ENCODE results near the gene SBK3.
A peak's percentile ranks its signal among the peaks of the same experiment; 100 is the strongest.
"Not testable (repeated sequence)": the region's sequence is repeated elsewhere in the genome, so short reads cannot be mapped to it uniquely, and the experiment has no call there.

Gene SBK3

DNA sequence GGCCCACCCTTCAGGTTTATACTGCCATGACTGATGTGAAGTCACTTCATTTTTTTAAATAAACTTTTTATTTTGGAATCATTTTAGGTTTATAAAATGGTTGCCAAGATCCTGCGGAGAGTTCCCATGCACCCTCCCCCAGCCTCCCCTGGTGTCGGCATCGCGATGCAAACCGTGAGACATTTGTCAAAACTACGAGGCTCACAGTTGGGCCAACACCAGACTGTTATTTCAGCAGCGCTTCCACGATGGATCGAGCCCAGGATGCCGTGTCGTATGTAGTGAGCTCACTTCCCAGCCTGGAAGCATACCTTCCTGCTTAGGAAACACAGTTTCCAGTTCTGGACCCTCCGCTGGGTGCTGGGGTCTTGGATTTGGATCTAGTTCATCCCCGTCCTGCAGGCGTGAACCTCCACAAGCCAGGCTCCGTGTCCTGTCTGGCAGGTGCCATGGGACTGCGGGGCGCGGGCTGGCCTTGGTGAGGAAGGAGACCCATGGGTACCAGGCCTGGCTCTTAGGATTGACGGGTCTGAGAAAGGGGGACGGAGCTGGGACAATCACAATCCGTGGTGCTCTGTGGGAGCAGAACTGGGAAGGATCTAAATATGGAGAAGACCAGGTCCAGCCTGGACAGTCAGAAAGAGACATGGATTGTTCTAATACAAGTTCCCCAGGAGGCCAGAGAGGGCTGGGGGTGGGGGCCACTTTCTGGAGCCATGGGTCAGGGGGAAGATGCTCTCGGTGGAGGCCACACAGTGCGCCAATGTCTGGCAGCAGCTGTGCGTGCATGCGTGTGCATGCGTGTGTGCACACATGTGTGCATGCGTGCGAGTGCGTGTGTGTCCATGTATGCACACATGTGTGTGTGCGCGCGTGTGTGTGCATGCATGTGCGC is 6.0 kb downstream of the SBK3 start:
- no peak for DNase-seq (ENCODE audit: low spot score)

DNA sequence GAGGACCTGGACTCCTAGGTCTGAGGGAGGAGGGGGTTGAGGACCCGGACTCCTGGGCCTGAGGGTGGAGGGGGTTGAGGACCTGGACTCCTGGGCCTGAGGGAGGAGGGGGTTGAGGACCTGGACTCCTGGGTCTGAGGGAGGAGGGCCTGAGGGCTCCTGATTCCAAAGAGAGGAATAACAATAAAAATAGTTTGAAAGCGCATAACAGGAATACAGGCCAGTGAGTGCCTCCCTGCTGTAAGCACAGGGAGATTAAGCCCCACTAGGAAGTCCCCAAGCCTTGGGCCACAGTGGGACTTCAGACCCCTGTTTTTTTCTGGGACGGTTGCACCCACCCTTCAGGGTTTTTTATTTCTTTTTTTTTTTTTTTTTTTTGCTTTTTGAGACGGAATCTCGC is 7.2 kb downstream of the SBK3 start:
- no peak for DNase-seq (ENCODE audit: low spot score)

GRCh38 chr19:55537741-55538111 is 7.6 kb downstream of the SBK3 start:
- no peak for DNase-seq (ENCODE audit: low spot score)

- DNase-seq (ENCODE audit: low spot score): peak; percentile 65
Observed at GRCh38 chr19:55536951-55537740, 8.2 kb downstream of the SBK3 start, which contains the start of gene SBK2. TSS of gene SBK2 (minus strand) at chr19:55537133. CDS start at chr19:55536294, 839 bp downstream.

DNA sequence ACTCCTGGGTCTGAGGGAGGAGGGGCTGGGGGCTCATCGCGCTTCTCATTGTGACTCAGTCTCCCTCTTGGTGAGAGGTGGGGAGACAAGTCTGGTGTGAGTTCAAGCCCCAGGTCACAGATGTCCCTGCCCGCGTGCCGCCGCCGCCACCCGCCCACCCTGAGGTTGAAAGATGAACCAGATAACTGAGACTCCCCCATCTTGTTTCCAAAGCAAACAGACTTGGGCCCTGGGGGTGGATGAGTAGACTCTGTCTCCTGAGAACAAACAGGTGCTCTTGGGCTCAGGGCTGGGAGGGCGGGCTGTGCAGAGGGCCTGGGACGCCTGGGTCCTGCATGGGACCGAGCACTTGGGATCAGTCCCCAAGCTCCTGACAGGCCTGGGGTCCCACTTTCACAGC is 9.0 kb downstream of the SBK3 start:
- DNase-seq (ENCODE audit: low spot score): no peak

DNA sequence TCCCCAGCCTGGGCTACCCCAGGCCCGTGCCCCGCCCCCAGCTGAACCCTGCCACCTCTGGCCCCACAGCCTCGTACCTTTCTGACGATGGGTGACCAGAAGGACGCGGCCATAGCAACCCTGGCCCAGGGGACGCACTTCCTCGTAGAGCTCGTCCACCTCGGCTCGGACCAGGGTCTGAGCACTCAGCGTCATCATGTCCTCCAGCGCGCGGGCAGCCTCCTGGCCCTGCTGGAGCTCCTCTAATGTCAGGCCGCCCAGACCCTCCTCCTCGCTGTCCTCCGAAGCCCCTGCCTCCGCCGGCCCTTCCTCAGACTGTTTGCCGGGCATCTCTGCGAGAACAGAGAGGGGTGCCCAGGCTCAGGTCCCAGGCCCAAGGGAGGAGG is 9.4 kb downstream of the SBK3 start:
- DNase-seq (ENCODE audit: low spot score): no peak

DNA sequence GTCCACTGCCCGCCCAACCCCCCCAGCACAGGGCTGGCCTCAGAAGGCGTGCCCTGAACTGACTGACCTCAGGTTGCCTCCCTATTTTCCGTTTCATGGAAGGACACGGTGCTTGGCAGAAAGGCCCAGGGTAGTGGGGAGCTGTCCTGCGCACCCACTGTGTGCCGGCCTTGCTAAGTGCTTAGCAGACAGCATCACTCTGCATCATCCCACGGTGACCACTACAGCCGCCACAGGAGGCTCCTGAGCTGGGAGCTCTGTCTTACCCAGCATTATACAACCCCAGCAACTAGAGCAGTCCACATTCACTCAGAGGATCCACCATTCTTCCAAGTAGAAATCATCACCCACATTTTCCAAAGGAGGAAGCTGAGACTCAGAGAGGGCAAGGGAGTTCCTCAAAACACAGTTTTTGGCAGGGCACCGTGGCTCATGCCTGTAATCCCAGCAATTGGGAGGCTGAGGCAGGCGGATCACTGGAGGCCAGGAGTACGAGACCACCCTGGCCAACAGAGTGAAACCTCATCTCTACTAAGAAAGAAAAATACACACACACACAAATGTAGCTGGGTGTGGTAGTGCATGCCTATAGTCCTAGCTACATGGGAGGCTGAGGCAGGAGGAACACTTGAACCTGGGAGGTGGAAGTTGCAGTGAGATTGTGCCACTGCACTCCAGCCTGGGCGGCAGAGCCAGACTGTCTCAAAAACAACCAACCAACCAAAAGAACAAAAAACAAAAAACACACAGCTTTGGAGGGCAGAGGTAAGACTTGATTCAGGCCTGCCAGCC is 10.0 kb downstream of the SBK3 start:
- no peak for DNase-seq (ENCODE audit: low spot score)

DNA sequence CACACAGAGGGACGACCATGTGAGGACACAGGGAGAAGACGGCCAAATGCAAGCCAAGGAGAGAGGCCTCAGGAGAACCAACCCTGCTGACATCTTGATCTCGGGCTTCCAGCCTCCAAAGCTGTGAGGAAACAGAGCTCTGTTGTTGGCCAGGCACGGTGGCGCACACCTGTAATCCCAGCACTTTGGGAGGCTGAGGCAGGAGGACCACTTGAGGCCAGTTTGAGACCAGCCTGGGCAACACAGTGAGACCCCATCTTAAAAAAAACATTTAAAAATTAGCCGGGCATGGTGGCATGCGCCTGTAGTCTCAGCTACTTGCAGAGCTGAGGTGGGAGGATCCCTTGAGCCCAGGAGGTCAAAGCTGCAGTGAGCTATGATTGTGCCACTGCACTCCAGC is 11.1 kb downstream of the SBK3 start:
- DNase-seq (ENCODE audit: low spot score): not testable (repeated sequence)

DNA sequence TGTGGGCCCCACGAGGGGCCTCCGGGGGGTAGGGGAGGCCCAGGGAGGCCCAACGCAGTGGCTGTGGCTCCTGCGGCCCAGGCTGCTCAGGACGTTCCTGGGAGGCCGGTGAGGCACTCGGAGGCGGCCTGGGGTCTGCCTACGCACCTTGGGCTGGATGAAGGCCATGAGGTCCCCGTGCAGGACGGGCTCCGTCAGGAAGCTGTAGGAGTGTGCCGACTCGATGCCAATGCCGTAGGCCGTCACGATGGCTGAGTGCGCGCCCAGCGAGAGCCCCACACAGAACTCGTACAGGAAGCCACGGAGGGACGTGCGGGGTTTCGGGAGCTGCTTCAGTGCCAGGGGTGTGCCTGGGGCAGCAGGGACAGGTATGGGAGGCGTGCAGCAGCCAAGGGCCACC is 14.3 kb downstream of the SBK3 start:
- no peak for DNase-seq (ENCODE audit: low spot score)

DNA sequence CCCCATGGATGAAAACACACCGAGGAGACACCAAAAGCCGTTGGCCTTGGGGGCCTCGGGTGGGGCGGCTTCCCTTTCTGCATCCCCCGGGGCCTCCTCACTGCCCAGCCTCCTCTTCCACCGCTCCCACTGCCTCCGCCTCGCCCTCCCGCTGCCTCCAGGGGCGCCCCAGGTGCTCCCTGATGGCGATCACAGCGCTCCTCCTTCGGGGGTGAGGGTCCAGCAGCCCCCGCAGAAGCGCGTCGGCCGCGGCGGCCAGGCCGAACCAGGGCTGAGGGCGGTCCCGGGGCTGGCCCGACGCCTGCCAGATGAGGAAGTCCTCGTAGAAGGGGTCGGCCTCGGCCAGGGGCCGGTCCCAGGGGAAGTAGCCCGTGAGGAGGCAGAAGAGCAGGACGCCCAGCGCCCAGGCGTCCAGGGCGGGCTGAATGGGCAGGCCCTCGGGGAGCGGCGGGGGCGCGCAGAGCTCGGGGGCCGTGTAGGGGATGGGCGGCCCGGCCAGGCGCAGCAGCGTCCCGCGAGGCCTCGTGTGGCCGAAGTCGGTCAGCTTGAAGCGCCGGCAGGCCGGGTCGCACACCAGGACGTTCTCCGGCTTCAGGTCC is 15.6 kb downstream of the SBK3 start:
- no peak for DNase-seq (ENCODE audit: low spot score)

DNA sequence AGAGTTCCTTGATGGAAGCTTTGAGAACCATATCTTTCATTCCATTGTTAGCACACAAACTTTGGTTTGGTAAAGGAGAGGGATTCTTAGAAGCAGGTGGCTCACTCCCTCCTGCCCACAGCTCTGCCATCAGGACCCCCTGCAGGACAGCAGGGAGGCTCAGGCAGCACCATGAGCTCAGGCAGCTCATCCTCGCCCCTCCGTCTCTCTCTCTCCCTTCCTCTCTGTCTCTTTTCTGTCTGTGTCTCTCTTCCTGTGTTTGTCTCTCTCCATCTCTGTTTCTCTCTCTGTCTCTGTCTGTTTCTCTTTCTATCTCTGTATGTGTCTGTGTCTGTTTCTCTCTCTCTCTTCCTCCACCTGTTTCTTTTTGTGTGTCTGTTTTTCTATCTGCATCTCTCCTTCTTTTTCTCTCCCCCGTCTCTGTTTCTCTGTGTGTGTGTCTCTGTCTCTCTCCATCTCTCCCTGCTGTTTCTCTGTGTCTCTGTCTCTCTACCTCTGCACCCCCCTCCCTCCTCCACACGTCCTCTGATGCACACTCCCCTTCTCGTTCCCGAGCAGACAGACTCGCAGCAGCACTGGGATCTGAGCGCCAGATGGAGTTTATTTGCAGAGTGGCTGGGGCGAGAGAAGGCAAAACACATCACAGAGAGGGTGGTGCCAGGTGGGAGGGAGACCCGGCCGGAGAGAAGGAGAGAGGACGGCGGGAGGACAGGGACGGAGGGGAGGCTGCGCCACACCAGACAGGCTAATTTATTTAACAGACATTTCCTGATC is 17.1 kb downstream of the SBK3 start:
- peak; percentile 72 for DNase-seq (ENCODE audit: low spot score)

DNA sequence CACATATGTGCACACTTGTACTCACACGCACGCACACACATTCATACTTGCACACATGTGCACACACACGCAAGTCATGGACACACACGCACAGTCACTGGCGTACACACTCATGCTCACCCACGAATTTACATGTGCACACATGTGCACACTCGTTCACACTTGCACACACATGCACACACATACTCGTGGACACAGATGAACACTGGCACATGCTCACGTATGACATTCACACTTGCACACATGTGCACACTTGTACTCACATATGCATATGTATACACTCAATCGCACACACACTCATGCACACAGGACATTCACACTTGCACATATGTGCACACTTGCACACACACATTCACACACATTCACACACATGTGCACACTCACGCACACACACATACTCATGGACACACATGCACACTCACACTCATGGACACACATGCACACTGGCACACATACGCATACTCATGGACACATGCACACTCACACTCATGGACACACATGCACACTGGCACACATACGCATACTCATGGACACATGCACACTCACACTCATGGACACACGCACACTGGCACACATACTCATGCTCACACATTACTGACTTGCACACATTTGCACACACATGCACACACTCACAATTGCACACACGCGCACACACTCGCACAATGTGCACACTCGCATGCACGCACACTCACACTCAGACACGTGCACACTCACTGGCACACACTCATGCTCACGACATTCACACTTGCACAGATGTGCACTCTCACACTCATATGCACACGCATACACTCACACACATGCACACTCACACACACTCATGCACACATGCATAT is 17.9 kb downstream of the SBK3 start:
- DNase-seq (ENCODE audit: low spot score): no peak

- DNase-seq (ENCODE audit: low spot score): peak; percentile 64
Observed at GRCh38 chr19:55526216-55527196, 18.8 kb downstream of the SBK3 start.

DNA sequence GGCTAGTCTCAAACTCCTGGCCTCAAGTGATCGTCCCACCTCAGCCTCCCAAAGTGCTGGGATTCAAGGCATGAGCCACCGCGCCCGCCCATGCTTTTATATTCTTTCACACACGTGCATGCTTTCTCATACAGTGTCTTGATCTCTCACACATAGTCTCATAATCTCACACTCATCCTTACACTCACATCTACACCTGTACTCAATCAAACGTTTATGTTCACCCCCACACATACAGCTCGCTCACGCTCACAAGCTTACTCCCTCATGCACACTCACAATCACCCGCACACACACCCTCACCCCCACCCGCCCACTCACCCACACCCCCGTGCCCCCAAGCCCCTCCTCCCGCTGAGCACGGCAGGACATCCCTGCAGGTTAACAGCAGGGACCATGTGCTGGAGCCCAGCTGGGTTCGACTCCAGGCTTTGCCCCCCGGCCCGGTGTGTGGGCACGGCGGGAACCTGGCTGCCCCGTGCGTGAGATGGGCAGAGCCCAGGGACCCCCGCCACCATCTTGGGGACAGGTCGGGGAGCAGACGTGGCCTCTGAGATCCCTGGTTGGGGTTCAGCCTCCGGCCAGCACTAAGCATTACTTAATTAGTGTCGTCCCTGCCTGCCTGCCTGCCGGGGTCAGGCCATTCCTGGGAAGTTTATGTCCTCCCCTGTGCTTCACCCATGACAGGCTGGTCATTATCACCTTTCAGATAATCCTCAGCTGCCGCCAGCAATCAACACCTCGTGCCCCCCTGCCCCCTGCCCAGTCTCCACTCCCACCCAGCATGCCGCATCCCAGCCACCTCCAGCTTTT is 19.8 kb downstream of the SBK3 start:
- peak; percentile 34 for DNase-seq (ENCODE audit: low spot score)

- DNase-seq (ENCODE audit: low spot score): no peak
Observed at GRCh38 chr19:55520691-55521292, 24.6 kb downstream of the SBK3 start.

GRCh38 chr19:55519451-55520311 is 25.7 kb downstream of the SBK3 start:
- no peak for DNase-seq (ENCODE audit: low spot score)

Measured in D341Med (cell line).